Sciatic nerve (tissue), 2 donors: ENCODE results near the gene PPP3CA. TPM values are rescaled to one million over a fixed set of nuclear protein-coding genes. Genes with fewer than 3 reads are reported as not detected.
A peak's percentile ranks its signal among the peaks of the same experiment; 100 is the strongest.
"Not testable (repeated sequence)": the region's sequence is repeated elsewhere in the genome, so short reads cannot be mapped to it uniquely, and the experiment has no call there.

ENCODE experiments used
- ATAC-seq: fragments of 200-7000 bp; cut with Tn5 transposase; one replicate; pipeline ENCODE4 v1.9.1; 2020; ENCODE audit warnings: mild to moderate bottlenecking, moderate library complexity
- DNase-seq: peaks from one replicate; pipeline ENCODE4 v3.0.0-alpha.2; 2020; ENCODE audit warnings: low spot score
- intact Hi-C: fragments of 100-400 bp; cut with DNase I; formaldehyde crosslinking; loops from one replicate; pipeline ENCODE4 v1.14.2; 2022
- total RNA-seq: library from RNA; stranded (reverse); fragmentation: NEBNext Ultra II Directional; extraction: Animal tissue kit (Norgen Biotek cat#: 25700); gene quantifications from one replicate; pipeline ENCODE4 v1.2.1, GENCODE V29; 2021
- donor health status: DM: no; HTN: no; CAD: no.
- donor health status: DM: no; HTN: no; CAD: no.

Gene PPP3CA
- total RNA-seq, 1 donor from 2014 or later: 56.8 TPM

DNA sequence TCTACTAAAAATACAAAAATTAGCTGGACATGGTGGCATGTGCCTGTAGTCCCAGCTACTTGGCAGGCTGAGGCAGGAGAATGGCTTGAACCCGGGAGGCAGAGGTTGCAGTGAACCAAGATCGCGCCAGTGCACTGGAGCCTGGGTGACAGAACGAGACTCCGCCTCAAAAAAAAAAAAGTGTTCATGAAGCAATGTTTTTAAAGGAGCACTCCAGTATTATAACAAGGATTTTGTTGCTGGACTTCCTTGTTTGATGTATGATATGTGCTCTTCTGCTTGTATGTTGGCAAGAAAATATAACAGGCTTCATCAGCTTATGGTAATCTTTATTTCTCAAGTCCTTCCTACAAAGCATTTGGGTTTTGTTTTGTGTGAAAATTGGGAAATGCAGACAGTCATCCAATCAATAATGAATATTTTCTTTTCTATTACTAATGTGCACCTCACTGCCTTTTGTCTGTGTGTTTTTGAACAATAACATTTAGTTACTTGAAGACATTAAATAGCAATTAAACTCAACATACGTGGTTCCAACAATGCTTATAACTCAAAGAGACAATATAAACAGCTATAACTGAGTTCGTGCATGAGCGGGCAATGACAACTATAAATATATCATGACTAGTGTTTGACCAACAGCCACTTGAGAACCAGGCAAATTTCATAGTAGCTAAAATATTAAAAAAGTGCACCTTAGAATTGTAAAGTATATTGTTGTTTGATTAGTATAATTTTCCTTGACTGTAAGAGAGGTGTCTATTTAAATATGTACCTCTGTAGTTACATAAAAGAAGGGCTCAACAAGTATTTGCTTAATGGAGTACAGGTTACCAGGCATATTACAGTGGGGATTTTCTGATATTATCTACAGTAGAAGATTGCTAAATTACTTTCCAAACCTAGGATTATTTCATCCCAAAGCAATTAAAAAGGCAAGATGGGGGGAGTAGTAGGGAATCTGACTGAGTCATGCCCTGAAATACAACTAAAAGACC is 210.7 kb downstream of the PPP3CA start:
- intact Hi-C loops: no loop called here
- no peak for DNase-seq
- ATAC-seq: no peak

DNA sequence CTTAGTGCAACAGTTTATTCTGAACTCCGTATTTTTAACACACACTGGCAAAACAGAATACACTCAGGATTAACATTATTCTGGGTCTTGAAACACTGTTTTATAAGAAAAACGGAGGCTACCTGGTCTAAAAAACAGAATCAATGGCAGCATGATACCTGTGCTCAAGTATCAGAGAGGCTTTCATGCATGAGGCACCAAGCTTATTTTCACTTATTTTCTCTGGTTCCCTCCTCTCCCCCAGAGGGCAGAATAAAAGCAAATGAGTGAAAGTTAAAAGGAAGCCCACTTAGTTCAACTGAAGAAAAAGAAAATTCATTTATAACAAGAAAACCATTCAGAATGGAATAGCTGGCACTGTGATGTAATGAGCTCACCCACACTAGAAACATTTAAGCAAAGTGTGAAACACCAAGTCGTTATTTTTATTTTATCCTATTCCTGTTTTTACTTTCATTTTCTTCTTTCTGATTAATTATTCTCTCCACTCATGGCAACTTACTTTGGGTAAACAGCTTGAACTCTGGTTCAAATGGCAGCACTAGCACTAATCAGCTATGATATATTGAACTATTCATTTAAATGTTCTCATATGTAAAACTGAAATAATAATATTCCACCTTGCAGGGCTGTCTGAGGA is 211.8 kb downstream of the PPP3CA start:
- ATAC-seq: peak; percentile 17
- intact Hi-C loops: no loop called here
- DNase-seq: no peak

DNA sequence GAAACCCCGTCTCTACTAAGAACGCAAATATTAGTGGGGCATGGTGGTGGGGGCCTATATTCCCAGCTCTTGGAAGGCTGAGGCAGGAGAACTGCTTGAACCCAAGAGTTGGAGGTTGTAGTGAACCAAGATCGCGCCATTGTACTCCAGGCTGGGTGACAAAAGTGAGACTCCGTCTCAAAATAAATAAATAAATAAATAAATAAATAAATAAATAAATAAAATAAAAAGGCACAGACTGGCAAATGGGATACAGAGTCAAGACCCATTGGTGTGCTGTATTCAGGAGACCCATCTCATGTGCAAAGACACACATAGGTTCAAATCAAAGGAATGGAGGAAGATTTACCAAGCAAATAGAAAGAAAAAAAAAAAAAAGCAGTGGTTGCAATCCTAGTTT is 216.3 kb downstream of the PPP3CA start:
- intact Hi-C loops, ATAC-seq, DNase-seq: not testable (repeated sequence)

DNA sequence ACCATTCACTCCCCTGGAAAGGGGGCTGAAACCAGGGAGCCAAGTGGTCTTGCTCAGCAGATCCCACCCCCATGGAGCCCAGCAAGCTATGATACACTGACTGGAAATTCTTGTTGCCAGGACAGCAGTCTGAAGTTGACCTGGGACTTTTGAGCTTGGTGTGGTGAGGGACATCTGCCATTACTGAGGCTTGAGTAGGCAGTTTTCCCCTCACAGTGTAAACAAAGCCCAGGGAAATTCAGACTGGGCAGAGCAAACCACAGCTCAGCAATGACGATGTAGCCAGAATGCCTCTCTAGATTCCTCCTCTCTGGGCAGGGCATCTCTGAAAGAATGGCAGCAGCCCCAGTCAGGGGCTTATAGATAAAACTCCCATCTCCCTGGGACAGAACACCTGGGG is 218.4 kb downstream of the PPP3CA start:
- DNase-seq, ATAC-seq, intact Hi-C loops: not testable (repeated sequence)

DNA sequence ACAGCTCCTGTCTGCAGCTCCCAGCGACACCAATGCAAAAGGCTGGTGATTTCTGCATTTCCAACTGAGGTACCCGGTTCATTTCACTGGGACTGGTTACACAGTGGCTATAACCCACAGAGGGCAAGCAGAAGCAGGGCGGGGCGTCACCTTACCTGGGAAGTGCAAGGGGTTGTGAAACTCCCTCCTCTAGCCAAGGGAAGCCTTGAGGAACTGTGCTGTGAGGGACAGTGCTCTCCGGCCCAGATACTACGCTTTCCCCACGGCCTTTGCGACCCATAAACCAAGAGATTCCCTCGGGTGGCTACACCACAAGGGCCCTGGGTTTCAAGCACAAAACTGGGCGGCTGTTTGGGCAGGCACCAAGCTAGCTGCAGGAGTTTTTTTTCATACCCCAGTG is 218.9 kb downstream of the PPP3CA start:
- no peak for DNase-seq
- intact Hi-C loops: no loop called here
- ATAC-seq: no peak

DNA sequence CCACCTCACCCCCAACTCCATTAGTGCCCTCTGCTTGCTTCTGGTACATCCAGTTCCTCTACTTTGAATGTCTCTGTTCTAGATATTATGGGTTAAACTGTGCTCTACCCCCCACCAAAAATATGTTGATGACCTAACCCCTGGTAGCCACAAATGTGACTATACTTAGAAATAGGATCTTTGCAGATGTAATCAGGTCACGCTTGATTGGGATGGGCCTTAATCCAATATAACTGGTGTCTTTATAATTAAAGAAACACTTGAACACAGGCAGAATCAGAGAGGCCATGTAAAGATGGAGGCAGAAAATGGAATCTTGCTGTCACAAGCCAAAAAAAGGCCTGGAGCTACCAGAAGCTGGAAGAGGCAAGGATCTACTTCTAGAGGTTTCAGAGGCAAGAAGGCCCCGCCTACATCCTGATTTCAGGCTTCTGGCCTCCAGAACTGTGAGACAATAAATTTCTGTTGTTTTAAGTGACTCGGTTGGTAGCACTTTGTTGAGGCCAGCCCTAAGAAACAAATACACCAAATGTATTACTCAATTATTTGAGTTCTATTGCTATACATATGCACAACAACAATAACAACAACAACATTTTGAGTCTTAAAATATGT is 220.0 kb downstream of the PPP3CA start:
- ATAC-seq: no peak
- intact Hi-C loops: no loop called here
- DNase-seq: no peak

DNA sequence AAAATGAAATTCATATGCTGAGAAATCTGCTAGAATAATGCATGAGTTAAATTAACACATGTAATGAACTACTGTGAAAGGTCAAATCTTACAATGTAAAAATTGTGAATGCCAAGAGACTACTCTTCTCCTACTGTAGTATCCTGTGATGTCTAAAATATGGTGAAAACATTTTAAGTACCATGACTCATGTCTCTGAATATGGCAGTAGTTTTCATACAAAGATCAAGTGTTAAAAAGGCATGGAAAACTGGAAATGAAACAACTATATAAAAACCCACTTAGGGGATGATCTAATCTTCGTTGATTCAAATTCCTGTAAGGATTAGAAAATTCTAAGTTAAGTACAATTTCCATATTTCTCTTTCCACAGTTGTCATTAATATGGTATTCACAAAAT is 221.3 kb downstream of the PPP3CA start:
- ATAC-seq (no peak), DNase-seq (no peak)
- intact Hi-C loops: no loop called here

DNA sequence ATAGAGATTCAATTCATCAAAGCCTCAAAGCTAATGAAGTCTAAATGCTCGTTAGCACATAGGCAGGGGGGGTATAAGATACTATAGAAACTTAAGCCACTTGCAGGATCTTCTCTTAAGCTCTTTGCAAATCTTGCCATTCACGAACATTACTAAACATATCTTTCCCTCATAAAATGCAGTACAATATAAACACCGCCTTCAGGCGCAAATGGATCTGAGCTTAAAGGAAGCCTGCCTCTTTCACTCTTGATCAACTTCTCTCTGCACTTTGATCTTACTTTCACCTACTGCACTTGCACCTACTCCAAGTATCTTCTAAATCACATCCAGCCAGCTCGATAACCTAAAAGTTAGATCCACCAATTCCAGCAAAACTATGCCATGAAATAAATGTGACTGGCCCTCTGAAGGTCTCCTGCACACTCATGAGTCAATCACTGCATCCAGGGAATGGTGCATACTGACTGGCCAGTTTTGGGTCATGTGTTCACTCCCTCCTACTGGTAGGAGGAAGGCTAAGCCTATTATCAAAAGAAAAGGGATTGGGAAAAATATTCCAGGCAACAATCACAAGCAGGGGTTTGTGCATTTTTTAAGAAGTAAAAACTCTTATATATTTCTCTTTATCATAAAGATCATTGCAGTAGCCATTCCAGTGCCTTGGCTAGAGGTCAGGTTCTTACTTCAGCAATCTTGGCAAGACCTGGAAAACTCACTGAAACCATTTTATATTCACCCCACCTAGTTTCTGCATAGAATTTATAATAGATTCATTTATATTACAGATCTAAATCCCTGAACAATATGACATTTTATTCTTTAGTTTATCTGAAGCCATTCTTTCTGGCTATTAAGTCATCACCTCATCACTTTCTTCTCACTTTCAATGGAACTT is 222.0 kb downstream of the PPP3CA start:
- DNase-seq: no peak
- intact Hi-C loops: no loop called here
- no peak for ATAC-seq

DNA sequence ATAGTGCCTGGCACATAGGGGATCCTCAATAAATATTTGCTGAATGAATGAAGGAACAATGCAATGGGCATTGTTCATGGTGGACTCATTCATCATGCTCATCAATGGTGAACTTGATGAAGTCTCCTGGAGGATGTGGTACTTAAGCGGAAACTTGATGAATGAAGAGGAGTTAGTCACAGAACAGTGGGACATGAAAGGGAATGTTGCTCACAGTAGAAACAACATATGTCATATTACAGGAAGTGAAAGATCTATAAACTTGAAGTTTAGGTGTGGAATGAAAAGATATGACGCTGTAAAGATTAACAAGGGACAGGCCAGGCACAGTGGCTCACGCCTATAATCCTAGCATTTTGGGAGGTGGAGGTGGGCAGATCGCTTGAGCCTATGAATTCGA is 224.1 kb downstream of the PPP3CA start:
- intact Hi-C loops: no loop called here
- ATAC-seq: no peak
- DNase-seq: no peak

DNA sequence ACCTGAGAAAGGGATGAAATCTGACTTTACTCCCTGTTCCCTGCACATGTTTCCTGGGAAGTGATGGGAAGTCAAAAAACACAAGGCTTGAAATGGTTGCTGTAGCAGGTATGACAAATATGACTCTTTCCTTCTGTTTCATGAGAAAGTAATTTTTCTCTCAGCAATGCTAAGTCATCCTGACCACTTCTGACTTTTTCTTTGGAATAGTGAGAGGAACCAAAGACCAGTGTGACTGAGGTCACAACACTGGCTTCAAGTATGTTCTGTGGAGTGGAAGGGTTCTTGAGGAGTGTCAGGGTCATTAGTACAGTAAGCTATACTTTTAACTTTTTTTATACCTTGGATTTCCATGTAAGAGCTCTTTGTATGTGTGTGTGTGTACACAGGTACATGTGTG is 225.3 kb downstream of the PPP3CA start:
- no peak for ATAC-seq
- intact Hi-C loops: no loop called here
- DNase-seq: no peak

DNA sequence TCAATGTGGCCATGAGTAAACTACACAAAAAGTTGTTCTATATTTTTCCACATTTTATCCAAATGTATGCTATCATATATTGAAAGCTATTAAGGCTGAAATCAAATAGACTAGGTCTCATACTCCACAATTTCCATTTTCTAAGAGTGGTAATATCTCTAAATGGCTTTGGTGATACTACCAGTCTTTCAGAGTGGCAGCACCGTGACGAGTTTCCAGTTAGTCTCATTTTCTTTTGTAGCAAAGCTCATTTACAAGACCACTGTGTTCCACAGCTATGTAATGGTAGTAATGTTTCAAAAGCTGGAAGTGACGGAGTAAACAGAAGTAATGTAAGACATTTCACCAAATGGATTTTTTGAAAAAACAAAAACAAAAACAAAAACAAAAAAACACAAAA is 228.2 kb downstream of the PPP3CA start:
- DNase-seq: no peak
- intact Hi-C loops: no loop called here
- ATAC-seq: no peak

DNA sequence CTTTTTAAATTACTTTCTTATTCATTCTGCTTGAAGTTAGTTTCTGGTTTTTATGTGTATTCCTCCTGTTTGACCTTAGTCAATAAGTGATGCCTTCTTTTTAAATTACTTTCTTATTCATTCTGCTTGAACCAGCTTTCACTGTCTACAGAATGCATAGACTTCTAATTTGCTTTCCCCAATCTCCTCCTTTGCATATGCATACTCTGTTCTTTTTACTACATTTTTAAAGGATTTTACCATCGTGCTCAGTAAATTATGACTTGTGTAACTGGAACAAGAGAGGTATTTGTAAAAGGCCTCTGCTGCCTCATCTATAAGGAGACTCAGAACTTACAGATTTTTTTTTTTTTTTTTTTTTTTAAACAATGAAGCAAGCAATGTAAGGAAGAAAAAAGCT is 228.7 kb downstream of the PPP3CA start:
- ATAC-seq (no peak), DNase-seq (no peak)
- intact Hi-C loops: no loop called here

DNA sequence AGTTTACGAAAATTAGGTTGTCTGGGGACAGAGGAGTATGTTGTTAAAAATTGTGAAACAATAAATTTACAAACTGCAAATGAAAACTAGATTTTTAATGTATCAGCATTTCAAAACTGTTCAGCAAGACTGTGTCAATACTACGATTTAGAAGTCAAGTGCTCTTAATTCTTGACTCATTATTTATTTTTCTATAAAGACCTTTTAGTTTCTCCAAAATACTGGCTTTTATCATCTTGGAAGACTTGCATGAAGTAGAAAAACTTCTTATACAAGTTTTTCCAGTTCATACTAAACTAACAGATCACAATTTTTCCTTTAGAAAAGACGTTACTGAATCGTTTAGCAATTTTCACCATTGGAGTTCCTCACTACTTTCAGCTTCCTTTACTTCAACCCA is 231.4 kb downstream of the PPP3CA start:
- intact Hi-C loops: no loop called here
- DNase-seq: no peak
- ATAC-seq: no peak

DNA sequence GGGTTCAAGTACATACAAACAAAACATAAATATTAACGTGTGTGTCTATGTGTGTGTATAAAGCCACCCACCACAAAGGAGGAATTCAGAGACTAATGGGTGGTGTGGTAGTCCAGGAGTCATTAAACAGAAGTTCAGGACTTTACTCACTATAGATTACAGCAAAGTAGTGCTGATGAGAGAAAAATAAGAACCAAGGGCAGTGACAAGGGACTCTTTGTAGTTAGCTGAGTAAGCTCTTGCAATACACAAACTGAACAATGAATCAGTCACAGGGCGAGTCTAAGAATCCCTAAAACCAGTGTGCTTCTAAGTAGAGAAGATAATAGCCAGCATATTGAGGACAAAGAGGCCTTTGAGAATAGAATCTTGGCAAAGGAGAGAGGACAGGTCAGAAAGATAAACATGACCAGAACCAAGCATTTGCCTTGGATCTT is 232.4 kb downstream of the PPP3CA start:
- DNase-seq (no peak), ATAC-seq (peak; percentile 98)
- intact Hi-C loops: no loop called here

DNA sequence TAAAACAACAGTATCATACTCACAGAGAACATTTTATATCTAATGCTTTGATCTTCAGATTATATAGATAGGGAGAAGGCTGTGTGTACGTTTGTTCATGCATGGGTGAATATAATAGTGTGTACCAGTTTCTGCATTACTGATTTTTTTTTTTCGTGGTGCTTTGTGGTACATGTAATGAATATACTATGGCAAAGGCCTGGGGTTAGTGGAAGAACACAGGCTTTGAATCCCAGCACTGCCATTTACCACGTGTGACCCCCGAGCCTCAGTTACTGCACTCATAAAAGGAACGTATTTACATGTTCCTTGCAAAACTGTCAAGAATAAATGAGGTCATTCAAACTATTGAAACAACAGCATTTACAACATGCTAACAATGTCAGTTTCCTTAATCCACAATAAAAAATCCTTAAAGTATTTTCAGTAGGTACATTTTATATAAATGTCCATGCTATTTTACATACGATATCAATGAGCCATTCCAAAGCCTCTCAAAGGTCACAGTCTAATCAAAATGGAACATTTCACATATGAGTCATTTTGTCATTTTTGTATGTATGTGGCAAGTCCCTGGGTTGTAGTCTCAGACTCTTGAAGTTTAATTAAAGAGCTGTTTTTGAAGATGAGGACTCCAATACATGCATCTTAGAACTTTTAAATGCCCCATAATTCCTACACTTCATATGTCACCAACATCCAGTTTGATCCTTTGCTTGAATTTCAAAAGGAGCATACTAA is 242.8 kb downstream of the PPP3CA start:
- intact Hi-C loops: no loop called here
- ATAC-seq: no peak
- DNase-seq: no peak

DNA sequence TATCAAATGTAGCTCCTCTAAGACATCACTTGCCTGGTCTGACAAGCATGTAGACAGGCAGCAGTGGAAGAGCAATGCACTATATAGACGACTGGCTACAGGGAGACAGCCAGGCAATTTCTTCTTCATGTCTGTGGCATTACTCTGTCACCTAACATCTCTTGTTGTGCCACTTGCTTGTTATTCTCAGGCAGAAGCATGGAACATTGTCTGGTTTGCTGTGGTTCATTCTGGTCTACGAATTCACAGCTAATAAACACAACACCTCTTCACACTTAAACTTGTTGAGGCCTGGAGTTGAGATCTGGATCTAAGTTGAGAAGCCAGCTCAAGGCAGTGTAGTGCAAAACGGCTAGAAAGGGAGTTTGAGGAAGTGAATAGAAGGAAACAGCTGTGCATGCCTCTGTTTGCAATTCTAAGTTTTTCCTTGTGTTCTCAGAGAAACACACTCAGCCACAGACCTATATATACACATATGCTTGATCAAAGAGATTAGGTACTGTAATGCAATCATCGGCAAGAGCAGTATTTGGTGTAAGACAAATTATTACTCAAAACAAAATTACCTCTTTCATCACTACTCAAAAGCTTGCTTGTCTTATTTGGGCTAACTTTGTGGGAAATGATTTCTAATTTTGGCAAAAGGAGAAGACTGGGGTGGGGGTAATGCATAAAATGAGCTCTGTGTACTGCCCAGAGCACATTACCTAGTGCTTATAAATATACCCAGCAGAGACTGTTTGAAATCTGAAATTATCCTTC is 243.8 kb downstream of the PPP3CA start:
- intact Hi-C loops: no loop called here
- ATAC-seq: peak; percentile 61
- DNase-seq: no peak

DNA sequence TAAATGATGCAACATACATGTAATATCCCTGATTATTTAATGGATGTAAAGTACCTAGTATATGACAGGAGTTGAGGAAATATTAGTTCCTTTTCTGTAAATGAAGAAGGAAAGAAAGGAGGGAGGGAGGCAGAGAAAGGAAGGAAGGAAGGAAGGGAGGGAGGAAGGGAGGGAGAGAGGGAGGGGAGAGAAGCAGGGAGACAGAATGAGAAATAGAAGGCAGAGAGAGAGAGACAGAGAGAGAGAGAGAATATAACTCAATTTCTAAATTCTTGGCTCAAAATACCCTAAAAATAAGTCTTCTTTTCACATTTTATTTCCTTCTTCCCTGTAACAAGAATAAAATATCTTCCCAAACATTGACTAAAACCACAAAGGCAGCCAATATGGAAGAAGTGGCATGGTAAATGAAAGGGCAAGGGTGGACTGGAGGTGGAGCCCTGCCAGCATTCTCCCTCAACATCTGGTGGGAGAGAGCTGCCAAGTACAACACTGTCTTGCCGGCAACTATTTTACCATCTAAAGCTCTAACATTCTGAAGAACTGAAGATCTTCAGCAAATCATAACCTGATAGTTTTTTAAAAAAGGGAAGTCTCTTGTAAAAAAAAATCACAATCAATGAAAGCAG is 245.1 kb downstream of the PPP3CA start:
- ATAC-seq (peak; percentile 95), DNase-seq (peak; percentile 86)

More for the DNA sequence above, 245.1 kb downstream of the PPP3CA start:
- intact Hi-C loops: no loop called here
